Measurements from ENCODE around the gene E4F1. TPM values are rescaled to one million over a fixed set of nuclear protein-coding genes. Genes with fewer than 3 reads are reported as not detected.

The E4F1 gene
- total and polyA plus RNA-seq, 10 of the 15 experiments (the other 5 are each of a cell fraction or from before 2014, with no cell fraction given), result 0.23 to 36.5 (median 14.5) TPM

GRCh38 chr16:2223221-2223941 is at the start of gene E4F1 (continued):
- TF ChIP-seq SMAD1 (IDR thresholded peaks at IDR 0.05; ENCODE audit: low read depth, partially characterized antibody) (no peak), PML (IDR thresholded peaks at IDR 0.05; ENCODE audit: low read length) (peak; percentile 70; the same call in 1 of the 2 replicates), EGR1 (IDR thresholded peaks at IDR 0.05; ENCODE audit: borderline replicate concordance in 1 of 2, low read depth in 2 of 2, low read length in 2 of 2) (no peak), ELK1 (IDR thresholded peaks at IDR 0.05; ENCODE audit: low read depth, low read length) (no peak), EZH2 (IDR thresholded peaks at IDR 0.05; ENCODE audit: borderline replicate concordance, control insufficient read depth, low read depth, low read length) (no peak), TCF3 (IDR thresholded peaks at IDR 0.05; ENCODE audit: borderline replicate concordance, insufficient read depth, low read depth, low read length) (no peak), NR2C1 (IDR thresholded peaks at IDR 0.05) (peak; percentile 41; the same call in 1 of the 2 replicates), ZNF622 (IDR thresholded peaks at IDR 0.05) (no peak), POLR2A (IDR thresholded peaks at IDR 0.05; ENCODE audit: low read depth, low read length) (peak; percentile 99), SKIL (IDR thresholded peaks at IDR 0.05; ENCODE audit: low read depth, poor library complexity, severe bottlenecking) (no peak)
